Stimulated activated CD8-positive, alpha-beta memory T cell treated with anti-CD3 and anti-CD28 coated beads, Interleukin-7, amount 100 ng/mL, for 24 hours (primary cell): ENCODE measurements around the gene GSTM4.

Experiments used
- DNase-seq: peaks from one replicate; pipeline ENCODE4 v3.0.0-alpha.2; 2020; ENCODE audit warnings: low read depth

The GSTM4 gene

GRCh38 chr1:109624201-109625010 lies 31.5 kb upstream of the GSTM4 start:
- no peak for DNase-seq

DNA sequence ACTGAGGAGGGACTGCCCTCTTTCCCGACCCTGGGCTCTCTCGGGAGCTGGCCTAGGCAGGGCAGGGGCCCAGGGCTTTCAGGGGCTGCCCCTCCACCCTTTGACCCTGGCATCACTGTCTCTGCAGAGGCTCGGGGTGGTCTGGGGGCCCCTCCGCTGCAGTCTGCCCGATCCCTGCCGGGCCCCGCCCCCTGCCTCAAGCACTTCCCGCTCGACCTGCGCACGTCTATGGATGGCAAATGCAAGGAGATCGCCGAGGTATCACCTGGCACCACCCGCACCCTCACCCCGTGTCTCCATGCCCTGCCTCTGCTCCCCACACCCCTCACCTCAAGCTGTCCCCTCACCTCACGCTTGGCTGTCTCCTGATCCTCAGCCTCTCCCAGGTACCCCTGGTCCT lies 30.7 kb upstream of the GSTM4 start:
- no peak for DNase-seq

- no peak for DNase-seq
Measured at GRCh38 chr1:109625601-109626560, 30.0 kb upstream of the GSTM4 start.

- DNase-seq = no peak
Measured at GRCh38 chr1:109626682-109627408, 29.1 kb upstream of the GSTM4 start.

DNA sequence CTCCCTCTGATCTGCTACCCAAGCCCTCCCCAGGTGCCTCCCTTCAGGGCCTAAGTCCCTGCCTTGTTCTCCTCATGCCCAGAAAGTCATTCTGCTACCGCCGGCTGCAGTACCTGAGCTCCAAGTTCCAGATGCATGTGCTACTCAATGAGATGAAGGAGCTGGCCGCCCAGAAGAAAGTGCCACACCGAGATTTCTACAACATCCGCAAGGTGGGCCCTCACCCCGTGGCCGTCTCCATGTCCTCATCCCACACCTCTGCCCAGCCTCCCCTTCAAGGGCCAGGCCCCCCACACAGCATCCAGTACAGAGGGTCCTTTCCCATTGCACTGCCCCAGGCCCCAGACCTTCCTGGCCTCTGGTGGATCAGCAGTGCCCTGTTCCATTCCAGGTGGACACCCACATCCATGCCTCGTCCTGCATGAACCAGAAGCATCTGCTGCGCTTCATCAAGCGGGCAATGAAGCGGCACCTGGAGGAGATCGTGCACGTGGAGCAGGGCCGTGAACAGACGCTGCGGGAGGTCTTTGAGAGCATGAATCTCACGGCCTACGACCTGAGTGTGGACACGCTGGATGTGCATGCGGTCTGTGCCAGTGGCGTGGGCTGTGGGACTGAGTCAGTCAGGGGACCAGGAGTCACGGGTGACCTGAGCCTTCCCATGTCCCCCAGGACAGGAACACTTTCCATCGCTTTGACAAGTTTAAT lies 28.1 kb upstream of the GSTM4 start:
- no peak for DNase-seq

DNA sequence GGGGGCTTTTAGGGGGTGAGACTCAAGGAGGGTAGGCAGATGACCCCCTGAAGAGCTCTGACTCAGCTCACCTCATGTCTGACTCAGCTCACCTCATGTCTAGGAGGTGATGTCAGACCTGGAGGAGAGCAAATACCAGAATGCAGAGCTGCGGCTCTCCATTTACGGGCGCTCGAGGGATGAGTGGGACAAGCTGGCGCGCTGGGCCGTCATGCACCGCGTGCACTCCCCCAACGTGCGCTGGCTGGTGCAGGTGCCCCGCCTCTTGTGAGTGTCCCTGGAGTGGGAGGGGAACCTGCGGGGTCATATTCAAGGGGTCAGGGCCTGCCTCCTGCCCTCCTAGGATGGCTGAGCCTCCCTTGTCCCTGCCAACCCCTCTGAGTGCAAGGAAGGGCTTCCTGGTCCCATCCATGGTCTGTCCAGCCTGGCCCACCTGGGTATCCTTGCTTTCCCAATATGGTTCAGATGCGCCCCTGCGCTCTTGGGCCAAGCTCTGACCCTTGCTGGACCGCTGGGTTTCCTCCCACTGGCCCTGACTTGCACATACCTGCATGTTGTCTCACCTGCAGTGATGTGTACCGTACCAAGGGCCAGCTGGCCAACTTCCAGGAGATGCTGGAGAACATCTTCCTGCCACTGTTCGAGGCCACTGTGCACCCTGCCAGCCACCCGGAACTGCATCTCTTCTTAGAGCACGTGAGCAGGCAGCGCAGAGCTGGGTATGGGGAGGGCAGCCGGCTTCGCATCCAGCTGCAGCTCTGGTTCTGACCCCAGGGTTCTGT lies 27.2 kb upstream of the GSTM4 start:
- DNase-seq = no peak

DNA sequence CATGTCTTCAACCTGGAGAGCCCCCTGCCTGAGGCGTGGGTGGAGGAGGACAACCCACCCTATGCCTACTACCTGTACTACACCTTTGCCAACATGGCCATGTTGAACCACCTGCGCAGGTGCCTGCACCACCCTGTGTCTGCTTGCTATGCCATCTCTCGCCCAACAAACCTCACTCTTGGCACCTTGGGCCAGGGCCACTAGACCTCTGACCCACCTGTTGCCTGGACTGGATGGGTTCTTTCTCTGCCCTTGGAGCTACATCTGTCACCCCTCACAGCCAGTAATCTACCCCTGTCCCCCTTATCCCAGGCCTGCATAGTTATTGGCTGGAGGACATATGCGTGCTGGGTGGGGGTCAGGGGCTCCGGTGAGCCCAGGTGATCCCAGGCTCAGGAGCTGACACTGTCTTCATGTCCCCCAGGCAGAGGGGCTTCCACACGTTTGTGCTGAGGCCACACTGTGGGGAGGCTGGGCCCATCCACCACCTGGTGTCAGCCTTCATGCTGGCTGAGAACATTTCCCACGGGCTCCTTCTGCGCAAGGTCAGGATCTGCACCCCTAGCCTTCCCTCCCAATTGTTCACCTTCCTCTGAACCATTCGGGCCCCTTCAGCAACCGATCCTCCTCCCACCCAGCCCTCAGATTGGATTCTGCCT lies 26.4 kb upstream of the GSTM4 start:
- DNase-seq = no peak

DNA sequence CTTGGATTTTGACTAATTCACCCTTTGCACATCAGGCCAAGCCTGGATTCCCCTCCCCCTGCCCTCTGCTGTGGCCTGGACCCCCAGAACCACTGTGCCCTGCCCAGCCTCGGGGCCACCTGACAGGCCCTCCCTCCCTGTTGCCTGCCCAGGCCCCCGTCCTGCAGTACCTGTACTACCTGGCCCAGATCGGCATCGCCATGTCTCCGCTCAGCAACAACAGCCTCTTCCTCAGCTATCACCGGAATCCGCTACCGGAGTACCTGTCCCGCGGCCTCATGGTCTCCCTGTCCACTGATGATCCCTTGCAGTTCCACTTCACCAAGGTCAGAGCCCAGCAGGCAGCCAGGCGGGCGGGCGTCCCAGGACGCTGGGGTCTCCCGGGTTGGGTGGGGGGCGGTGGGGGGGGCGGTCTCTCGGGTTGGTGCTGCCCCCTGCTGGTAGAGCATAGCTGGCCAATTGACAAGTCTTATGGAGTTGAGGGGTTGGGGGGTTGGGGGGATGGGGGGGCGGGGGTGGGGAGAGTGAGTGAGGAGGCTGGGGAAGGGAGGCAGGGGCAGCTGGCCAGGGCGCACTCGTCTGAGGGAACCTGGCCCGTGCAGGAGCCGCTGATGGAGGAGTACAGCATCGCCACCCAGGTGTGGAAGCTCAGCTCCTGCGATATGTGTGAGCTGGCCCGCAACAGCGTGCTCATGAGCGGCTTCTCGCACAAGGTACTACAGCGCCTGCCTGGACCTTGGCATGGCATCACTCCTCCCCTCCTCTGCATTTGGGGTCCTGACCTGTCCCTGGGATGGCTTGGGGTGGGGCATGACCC lies 25.6 kb upstream of the GSTM4 start:
- DNase-seq = no peak

DNA sequence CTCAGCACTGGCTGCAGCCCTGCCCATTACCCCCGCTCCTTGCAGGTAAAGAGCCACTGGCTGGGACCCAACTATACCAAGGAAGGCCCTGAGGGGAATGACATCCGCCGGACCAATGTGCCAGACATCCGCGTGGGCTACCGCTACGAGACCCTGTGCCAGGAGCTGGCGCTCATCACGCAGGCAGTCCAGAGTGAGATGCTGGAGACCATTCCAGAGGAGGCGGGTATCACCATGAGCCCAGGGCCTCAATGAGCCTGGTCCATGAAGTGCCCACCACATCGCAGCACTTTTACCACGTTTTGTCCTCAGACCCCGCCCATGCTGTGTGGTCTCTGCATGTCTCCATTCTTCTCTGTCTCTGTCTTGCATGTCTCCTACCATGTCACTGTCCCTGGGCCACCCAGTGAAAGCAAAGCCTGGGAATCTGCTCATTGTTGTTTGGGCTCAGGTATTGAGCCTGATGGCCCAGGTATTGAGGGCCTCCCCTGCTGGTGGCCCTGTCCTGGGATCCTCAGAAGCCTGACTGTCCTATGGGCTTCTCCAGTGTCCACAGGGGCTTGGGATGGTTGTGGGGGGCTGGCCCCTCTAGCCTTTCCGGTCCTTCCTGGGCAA lies 24.9 kb upstream of the GSTM4 start:
- DNase-seq = no peak

DNA sequence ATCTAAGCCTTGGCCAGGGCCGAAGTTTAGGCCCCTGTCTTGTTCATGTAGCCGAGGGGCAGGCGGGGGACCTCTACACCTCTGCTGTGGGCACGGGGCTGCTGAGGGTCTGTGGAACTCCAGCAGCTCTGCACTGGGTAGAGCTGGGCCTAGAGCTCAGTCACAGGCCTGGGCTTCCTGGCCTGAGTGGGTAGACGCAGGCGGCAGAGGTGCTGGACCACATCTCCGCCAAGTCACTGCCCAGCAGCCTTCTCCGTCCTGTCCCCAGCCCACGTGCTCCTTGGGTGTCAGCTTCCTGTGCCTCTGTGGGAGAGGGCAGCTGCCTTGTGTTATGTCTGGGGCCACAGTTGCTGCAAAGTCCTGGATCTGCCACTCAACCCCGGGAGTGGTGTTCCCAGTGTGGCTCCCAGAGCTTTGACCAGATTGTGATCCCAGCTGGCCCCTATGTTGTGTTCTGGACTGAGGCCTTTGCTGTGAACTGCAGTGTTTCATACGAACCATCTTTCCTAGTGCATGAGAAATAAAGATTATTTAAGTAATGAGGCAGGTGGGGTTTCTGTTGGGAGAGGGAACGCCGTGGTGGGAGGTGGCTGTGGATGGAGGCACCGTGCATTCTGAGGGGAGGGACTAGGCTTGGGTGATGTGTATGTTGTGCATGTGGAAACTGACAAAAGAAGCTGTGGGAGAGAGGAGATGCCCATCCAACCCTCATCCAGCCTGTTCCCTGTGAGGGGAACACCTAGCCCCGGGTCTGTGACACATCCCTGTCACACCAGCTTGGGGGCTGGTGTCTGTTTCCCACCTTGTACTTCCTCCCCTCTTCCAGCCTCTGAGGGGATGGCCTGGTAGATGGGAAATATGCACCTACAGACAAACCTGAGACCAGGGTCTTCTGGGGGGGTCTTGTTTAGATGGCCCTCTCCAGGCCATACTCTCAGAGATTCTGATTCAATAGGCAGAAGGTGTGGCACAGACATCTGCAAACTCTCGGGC lies 24.1 kb upstream of the GSTM4 start:
- no peak for DNase-seq

DNA sequence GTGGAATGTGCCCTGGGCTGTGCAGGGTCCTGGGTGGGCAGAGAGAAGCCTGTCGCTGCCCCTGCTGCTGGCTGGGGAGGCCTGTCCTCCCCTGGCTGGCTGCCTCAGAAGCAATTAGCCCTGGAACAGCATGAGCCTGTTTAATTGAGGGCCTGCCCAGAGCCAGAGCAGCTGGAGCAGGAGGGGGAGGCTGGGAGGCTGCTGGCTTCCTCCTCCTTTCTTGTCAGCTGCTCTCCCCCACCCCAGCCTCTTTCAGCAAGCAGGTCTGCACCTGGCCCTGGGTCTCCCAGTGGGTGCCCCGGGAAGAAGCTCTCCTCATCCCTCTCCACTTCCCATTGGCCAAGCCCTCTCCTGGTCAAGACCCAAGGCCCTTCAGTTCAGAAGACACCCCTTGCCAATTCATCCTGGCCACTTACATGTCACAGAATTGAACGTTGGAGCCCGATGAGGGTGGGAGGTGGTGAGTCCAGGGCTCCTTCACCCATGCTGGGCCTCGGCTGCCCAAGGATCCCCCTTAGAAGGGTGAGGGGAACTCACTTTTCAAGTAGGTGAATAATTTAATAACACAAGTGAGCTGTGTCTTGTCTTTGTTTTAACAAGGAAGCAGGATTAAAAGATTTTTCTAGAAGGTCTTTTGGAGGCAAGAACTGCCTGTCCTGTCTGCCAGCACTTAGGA lies 23.1 kb upstream of the GSTM4 start:
- DNase-seq = no peak

DNA sequence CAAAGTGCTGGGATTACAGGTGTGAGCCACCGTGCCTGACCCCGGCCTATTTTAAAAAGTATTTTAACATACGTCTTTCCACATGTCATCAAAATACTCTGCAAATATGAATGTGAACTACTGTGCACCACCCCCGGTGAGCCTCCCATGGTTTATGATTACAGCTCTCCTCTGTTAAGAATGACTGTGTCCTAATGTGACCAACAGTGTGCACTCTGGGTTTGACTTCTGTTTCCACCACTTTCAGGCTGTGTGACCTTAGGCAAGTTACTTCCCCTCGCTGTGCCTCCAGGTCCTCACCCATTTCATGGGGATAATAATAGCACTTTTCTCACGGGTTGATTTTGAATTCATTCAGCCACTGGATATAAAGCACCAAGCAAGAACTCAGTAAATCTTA lies 21.6 kb upstream of the GSTM4 start:
- DNase-seq = no peak

DNA sequence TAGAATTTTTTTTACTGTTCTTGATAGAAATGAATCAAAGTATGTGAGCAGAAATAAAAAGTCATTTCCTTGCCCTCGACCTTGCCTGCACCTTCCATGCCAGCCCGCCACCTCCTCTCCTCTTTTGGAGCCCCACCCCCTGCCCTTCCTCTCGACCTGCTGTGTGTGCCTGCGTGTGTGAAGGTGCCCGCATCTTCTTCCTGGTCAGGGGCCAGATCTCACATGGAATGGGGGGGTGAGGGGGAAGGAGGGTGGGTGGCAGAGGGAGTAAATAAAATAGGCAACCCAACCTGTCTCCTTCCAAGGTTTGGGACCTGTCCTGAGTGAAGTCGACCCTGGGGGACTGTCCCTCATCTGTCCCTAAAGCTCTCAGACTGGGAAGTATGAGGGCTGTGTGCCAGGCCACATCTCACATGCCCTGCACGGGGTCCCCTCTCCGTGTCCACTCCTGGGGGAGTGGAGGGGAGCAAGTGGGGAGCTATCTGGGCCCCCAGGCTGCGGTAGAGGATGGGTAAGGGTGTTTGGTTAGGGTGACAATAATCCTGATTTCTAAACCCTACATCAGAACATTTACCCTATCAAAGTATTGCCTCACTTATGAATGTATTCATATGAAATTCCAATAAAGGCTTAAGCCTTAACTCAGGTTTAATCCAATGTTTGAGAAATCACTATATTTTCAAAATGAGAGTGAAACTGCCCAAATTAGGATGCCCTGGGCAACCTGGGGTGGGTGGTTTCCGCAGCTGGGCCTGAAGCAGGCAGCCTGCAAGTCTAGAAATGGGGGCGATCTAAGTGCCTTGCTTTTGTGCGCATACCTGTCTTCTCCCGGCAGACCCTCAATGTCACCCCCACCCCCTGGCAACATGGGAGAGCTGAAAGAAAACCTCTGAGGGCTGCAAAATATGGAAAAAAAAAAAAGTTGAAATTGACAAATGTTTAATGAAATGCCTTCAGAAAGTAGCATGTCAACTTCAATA lies 20.8 kb upstream of the GSTM4 start:
- no peak for DNase-seq

- no peak for DNase-seq
Measured at GRCh38 chr1:109635862-109636200, 20.1 kb upstream of the GSTM4 start.

GRCh38 chr1:109636201-109636952 lies 19.5 kb upstream of the GSTM4 start:
- no peak for DNase-seq
